SH-SY5Y (cell line): ENCODE results near the gene ACSL5.

Source experiments
- GATA2 ChIP-seq: IDR thresholded peaks from 2 replicates; pipeline ENCODE4 v1.6.1; 2011; ENCODE audit warnings: mild to moderate bottlenecking, low read depth, low read length
- GATA3 ChIP-seq: IDR thresholded peaks from 2 replicates; pipeline ENCODE4 v1.6.1; 2011; ENCODE audit warnings: low read depth, mild to moderate bottlenecking, low read length, moderate library complexity

DNA sequence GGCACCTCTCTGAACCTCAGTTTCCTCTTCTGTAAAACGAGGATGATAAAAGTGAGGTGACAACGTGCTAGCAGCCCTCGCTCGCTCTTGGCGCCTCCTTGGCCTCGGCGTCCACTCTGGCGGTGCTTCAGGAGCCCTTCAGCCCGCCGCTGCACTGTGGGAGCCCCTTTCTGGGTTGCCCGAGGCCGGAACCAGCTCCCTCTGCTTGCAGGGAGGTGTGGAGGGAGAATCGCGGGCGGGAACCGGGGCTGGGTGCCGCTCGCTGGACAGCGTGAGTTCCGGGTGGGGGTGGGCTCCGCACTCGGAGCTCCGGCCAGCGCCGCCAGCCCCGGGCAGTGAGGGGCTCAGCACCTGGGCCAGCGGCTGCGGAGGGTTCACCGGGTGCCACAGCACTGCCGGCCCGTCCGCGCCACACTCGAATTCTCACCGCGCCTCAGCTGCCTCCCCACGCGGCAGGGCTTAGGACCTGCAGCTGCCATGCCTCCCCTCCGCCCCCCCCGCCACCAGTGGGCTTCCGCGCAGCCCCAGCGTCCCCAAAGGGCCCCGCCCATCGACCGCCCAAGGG is 24.3 kb upstream of the ACSL5 start:
- no peak for TF ChIP-seq GATA2
- TF ChIP-seq GATA3, result no peak
